ENCODE data around the gene KLHL40.

KLHL40 gene

DNA sequence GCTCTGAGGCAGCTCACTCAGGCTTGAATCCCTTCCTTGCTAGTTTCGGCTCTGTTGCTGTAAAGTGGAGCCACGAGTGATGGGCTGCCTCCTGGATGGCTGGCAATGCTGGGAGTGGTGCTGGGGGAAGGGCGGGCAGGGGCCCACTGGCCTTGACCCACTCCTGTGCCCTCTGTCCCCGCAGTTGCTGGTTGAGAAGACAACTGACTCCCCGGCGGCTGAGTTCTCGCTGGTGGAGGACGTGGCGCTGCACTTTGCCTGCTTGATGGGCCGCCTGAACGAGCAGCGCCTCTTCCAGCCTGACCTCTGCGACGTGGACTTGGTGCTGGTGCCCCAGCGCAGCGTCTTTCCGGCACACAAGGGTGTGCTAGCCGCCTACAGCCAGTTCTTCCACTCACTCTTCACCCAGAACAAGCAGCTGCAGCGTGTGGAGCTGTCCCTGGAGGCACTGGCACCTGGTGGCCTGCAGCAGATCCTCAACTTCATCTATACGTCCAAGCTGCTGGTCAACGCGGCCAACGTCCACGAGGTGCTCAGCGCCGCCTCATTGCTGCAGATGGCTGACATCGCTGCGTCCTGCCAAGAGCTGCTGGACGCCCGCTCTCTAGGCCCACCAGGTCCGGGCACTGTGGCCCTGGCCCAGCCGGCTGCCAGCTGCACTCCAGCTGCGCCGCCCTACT lies 27.1 kb upstream of the KLHL40 start:
- no peak for DNase-seq

DNA sequence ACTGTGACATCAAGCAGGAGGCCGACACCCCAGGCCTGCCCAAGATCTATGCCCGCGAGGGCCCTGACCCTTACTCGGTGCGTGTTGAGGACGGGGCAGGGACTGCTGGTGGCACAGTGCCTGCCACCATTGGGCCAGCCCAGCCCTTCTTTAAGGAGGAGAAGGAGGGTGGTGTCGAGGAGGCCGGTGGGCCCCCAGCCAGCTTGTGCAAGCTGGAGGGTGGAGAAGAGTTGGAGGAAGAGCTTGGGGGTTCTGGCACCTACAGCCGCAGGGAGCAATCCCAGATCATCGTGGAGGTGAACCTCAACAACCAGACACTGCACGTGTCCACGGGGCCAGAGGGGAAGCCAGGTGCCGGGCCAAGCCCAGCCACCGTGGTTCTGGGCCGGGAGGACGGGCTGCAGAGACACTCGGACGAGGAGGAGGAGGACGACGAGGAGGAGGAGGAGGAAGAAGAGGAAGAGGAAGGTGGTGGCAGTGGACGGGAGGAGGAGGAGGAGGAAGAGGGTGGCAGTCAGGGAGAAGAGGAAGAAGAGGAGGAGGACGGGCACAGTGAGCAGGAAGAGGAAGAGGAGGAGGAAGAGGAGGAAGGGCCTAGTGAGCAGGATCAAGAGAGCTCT lies 26.5 kb upstream of the KLHL40 start:
- DNase-seq, result no peak

DNA sequence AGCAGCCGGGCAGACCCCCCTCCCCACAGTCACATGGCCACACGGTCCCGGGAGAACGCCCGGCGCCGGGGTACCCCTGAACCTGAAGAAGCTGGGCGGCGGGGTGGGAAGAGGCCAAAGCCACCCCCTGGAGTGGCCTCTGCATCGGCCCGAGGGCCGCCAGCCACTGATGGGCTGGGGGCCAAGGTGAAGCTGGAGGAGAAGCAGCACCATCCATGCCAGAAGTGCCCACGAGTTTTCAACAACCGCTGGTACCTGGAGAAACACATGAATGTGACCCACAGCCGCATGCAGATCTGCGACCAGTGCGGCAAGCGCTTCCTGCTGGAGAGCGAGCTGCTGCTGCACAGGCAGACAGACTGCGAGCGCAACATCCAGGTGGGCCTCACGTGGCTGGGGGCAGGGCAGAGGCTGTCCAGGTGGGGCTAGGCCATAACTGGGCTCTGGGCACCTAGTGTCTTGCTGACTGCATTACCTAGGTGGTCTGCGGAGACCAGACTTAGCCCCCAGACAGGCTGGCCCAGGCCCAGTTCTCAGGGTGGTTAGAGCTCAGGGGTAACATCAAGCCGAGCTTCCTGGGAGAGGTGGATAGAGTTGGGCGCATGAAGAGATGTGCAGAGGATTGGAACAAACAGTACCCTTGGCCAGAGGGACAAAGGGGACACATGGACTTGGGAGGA lies 25.7 kb upstream of the KLHL40 start:
- DNase-seq, result no peak

DNA sequence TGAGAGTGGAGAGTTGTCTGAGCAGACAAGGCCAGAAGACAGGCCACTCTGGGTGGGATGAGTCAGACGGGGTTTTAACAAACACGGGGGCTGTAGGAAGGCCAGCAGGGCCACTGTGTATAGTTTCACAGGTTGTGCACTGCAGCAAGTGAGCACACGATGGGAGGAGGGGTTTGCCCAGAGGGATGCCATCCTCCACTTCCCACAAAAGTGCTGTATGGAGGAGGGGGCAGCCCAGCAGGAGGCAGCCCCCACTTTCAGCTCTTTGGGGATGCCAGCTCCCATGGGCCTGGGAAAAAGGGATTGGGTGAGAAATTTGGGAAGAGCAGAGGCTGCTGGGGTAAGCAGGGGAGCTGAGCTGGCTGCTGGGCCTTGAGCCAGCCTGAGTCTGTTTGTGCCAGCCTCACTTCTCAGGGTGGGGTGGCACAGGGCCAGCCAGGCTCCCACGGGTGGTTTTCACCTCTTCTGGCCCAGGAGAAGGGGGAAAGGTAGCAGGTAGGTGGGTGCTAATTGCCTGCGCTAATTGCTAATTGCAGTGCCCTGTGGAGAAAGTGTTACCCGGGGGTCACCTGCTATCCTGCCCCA lies 25.1 kb upstream of the KLHL40 start:
- no peak for DNase-seq

DNA sequence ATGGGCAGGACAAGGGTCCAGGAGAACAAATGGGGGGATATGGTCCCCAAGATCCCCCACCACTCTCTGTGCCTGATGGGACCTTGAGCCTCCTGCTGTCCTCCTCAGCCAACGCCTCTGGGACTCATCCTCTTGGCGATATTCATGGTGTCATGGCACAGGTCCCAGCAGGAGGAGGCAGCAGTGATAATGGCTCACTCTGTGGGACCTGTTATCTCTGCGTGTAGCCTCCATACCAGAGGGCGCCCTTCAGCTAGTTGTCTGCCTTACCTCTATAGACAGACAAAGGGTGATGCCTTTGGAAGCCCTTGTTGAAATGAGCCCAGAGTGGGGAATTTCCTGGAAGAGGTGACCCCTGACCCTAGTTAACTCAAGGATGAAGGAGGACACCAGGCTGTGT lies 24.4 kb upstream of the KLHL40 start:
- DNase-seq, result peak in 1 of 2 experiments; percentile 17

DNA sequence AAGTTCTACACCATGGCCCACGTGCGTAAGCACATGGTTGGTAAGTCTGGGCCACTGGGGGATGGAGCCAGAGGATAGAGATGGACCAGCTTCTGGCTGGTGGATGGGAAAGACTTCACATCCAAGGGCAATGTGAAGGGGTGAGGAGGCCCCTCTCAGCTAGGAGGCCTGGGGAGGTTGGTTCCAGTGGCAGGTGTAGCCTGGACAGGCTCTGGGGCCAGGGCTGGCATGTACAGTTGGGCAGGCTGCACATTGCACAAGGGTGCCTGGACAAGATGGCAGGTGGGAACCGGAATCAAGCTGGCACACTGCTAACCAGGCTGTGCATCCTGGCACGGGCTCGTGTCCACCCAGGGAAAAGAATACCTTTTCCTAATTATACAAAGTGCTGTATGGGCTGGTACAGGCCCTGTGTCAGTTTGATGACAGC lies 23.7 kb upstream of the KLHL40 start:
- DNase-seq, result no peak

DNA sequence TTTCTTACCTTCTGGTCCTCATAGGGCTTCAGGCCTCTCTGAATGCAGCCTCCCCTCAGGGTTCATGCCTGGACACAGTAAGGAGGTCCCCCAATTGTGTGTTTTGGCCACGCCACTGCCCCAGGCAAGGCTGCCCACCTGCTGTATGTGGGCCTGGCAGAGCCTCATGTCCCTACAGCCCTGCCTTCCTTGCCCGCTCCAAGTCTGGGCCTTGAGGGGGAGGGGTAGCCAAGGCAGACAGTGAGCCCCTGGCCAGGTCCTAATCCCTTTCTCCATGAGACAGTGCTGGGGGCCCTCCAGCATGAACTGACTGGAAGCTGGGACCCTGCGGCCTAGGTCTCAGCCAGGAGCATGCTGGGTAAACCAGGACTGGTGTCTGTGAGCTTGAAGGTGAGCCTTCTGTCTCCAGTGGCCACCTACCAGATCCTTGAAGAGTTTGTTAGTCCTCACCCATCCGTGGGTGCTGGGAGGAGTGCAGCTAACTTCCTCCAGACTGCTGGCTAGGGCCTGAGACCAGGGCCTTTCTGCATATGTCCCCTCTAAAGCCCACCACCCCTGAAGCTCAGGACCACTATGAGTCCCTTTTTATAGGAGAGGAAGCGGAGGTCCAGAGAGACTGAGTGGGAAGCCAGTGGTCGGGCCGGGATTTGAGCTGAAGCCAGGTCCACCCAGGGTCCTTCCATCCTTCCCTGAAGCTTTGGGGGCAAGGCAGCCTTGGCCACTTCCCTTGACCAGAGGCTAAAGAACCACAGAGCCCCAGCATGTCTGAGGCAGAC lies 23.1 kb upstream of the KLHL40 start:
- DNase-seq, result no peak

DNA sequence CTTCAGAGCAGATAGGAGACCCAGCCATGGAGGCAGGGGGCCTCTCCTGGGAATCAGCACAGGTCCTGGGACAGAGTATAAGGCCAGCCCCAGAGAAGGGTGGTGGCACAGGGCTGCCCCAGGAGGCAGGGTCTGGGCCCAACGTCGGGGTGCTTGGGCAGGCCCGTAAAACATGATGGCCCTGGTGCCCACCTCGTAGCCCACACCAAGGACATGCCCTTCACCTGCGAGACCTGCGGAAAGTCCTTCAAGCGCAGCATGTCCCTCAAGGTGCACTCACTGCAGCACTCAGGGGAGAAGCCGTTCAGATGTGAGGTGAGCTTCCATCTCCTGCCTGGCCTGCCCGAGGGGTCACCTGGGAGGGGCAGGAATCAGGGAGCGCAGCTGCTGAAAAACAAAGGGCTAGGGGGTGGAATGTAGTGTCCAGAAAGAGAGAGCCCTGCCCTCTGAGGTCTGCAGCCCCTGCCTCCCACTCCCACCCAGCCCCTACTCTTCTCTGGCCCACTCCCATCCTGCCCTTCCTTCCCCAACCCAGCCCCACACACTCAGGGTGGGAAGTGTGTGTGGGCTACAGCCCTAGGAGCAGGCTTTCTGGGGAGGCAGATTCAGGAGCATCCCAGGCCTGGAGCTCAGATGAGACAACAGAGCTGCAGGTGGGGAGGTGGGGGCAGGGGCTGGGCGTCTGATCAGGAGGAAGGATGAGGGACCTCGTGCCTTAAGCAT lies 22.4 kb upstream of the KLHL40 start:
- DNase-seq, result no peak

DNA sequence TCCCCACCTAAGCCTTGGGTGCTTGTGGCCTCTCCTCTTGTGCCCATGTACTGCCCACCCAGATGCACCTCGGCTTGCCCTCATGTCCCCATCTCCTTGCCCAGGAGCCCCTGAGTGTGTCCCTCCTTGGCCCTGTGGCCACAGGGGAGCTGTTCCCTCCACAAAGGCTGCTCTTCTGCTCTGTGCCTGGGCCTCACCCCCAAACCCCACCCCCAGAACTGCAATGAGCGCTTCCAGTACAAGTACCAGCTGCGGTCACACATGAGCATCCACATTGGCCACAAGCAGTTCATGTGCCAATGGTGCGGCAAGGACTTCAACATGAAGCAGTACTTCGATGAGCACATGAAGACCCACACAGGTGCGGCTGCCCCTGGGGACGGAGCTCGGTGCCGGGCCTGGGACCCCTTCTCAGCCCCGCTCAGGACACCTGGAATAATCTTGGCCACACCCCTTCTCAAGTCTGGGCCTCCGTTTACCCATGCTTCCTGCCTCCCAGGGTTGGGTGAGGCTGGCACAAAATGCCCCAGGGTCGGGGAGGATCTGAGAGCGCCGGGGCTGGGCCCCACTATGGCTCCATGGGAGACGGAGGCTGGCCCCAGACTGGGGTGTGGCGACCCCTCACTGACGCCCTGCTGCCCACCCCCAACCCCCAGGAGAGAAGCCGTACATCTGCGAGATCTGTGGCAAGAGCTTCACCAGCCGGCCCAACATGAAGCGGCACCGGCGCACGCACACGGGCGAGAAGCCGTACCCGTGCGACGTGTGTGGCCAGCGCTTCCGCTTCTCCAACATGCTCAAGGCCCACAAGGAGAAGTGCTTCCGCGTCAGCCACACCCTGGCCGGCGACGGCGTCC lies 21.5 kb upstream of the KLHL40 start:
- no peak for DNase-seq

DNA sequence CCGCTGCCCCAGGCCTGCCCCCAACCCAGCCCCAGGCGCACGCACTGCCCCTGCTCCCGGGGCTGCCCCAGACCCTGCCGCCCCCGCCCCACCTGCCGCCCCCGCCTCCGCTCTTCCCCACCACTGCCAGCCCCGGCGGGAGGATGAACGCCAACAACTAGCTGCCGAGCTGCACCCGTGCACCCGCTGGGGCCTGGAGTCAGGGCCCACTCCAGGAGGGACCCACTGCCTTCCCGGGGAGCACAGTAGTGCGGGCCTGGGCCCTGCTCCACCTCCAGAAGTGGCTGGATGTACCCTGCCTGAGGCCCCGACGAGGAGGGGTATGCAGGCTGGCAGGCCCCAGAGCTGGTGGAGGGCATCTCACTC lies 20.9 kb upstream of the KLHL40 start:
- no peak for DNase-seq

DNA sequence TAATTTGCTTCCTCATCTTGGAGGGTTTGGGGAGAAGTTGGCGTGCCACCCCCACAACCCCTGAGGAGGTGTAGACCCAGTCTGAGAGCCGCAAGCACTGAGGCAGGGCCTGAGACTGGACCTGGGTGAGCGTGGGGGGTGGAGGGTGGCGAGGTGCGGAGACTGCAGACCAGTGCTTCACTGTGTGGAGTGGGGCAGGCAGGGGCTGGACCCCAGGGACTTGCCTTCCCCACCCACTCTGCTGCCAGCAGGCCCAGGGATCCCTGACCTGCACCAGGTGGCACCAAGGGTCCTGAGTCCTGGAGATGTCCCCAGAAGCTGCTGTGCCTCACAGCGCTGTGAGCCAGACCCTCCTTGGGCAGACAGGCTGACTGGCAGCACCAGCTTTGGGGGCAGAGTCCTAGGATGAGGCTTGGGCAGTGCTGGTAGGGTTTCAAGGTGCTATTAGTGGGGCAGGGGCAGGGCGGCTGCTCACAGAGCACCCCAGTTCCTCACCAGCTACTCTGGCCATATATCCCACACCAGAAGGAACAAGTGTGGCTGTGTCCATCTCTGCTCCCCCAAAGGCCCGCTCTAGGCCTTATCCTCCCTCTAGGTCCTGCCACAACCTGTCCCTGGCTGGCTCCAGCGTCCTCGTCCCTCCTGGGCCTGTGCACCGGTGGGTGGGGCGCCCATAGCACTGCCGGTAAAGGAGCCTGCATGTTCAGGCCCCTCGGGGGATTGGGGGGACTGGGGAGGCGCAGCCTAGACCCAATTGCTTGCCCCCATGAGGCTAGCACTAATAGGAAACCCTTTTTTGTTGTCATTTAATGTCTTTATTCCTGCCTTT lies 20.1 kb upstream of the KLHL40 start:
- DNase-seq, result no peak

DNA sequence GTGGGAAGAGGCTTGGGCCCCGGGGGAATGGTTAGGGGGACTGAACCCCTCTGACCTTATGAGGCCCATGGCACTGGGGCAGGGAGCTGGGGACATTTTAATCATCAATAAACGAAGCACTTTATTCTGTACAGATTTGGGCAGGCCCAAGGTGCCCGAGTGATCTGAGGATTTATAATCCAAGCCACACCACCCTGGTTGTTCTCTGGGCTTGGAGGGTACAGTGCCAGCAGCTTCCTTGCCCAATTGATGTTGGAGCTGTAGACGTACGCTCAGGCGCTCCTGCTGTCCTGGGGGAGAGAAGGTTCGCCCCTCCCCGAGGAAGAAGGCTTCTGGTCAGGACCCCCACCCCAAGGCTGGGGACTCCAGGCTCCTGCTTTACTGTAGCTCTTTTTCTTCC lies 19.3 kb upstream of the KLHL40 start:
- DNase-seq, result no peak

DNA sequence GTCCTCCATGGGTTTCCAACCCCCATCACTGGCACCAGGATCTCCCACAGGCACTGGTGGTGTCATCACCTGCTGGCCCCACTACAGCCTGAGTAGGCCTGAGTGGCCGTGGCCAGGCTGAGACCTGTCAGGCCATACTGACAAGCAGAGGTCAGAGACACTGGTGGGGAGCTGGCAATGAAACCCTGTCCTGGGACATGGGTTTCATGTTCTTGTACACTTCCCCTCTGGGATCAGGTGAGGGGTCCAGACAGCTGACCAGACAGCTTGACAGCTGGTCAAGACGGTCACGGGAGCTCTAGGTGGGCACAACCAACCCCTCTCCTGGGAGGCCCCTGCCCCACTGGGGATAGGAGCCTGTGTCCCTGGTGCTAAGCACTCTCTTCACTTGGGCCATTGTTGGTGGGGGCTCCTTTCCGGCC lies 18.7 kb upstream of the KLHL40 start:
- DNase-seq, result no peak

DNA sequence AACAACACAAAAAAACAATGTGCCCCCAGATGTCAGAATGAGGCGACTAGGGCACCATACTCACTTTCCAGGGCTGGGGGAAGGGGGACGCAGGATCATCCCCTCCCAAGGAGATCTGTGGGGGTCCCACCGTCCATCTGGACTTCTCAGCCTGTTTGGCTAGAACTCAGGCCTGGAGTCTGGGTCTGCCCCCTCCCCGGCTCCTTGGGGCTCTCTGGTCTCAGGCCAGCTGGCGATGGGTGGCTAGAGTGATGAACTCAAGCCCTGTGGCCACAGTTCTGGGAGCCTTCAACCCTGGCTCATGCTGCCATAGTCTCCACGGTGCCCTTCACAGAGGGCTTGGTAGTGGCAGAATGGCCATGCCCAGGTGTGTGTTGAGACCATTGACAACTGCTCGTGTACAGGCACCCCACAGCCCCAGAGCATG lies 18.2 kb upstream of the KLHL40 start:
- DNase-seq, result no peak

DNA sequence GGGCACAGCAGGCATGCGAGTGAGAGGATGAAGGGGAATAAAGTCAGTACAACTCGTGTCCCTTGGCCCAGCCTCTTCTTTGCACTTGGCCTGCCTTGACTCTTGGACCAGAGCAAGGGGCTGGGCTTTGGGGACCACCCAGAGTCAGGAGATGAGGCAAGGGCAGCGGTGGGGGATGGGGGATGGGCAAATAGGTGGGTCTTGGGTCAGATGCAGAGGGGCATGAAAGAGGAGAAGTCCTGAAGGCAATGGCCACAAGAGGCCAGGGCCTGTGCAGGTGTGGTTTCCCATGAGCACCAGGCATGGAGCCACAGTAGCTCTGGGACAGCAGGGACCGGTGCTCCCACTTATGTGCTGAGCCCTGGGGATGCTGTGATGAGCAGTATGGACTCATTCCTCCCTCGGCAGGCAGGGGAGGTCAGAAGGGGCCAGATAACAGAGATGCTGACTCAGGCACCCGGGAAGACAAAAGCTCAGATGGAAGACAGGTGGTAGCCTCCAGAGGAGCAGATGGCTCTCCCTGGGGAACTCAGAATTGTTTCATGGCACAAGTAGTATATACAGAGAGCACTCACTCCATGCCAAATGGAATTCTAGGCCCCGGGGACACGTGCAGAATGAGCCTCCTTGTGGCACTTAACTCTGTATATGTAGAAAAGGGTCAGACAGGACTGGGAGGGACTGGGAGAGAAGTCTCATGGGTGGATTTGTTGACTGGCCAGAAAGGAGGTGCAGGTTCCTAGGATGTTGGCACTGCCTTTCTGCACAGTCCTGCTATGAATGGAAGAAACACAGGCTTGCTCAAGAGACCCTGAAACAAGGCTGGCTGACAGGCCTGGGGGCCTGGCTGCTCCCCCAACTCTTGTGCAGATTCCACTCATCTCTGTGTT lies 17.6 kb upstream of the KLHL40 start:
- no peak for DNase-seq

DNA sequence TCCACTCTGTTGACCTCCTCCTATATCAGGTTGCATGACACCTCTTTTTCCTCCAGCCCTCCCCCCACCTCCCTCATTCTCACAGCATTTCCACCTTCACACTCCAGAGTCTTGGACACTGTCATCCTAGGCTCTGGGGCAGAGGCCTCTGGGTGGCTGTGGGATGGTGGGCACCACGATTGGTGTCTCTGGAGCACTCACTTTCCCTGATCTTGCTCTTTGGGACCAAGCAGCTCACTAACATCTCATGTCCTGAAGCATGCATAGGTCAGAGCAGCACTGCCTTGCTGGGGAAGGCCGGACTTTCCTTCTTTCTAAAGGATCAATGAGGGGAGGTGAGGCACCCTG lies 16.9 kb upstream of the KLHL40 start:
- DNase-seq, result no peak

DNA sequence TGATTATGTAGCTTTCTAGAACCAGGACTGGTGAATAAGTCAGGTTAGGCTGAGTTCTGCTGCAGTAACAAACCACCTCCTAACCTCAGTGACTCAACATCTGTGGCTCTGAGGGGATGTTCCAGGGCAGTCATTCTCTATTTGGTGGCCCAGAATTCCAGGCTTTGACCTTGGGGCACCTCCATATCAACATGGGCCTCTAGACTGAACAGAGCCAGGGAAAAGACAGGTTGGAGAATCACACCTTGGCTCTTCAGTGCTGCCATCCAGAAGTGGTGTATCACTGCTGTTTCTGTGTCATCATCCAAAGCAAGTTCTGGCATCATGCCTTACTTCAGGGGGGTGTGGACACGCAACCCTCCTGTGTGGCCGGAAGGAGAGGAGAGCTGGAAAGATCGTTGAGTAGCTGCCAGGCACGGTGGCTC lies 16.5 kb upstream of the KLHL40 start:
- no peak for DNase-seq

DNA sequence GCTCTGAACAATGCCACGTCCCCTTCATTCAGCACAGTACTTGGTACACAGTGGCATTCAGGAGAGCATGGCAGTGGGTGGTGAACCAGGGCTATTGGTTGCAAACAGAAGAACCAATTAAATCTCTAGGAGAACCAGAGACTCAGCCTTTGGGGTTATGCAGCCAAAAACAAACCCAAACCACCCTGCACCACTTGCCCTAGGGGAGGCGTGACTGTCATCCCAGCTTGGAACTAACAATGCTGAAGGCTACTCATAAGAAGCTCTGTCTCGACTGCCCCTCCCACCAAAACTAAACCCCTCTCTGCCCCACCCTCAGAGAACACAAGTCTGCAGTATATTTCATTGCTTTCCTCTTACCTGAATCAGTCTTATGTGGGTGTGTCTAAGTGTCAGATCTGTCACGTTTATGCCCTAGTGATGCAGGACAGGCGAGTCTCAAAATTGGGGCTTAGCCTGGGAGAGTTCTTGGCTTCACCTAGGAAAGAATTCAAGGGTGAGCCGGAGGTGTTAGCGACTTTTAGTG lies 15.2 kb upstream of the KLHL40 start:
- DNase-seq, result no peak

DNA sequence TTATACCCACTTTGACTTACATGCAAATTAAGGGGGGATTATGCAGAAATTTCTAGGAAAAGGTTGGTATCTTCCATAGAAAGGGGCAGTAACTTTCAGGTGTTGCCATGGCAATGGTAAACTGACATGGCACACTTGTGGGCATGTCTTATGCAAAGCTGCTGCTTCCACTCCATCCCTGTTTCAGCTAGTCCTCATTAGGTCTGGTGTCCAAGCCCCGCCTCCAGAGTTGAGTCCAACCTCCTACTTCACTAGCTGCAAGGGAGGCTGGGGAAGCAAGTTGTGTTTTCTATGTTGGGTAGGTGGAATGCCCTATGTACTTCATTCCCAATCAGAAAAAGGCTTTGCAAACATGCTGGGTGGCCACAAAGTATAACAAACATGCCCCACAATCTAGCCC lies 14.7 kb upstream of the KLHL40 start:
- DNase-seq, result peak in 1 of 2 experiments; percentile 13

Data from NCI-H526 (cell line).